Hepatocyte (in vitro differentiated cells): ENCODE results near the gene MINDY2.

Experiments
- EZH2 ChIP-seq: fragments of 200-600 bp; sonication (generic); IDR thresholded peaks from 2 replicates; pipeline ENCODE4 v1.6.1; 2016; ENCODE audit warnings: antibody characterized with exemption, mild to moderate bottlenecking, borderline replicate concordance
- EZH2phosphoT487 ChIP-seq: fragments of 200-600 bp; sonication (generic); IDR thresholded peaks from one replicate; pipeline ENCODE4 v1.6.1; 2018; ENCODE audit warnings: antibody characterized with exemption, mild to moderate bottlenecking, low read depth, moderate library complexity; ENCODE audit not compliant: unreplicated experiment, severe bottlenecking
- TF ChIP-seq, protein P1 (sequence below): fragments of 200-600 bp; sonication (generic); IDR thresholded peaks from 2 replicates; pipeline ENCODE4 v1.5.1; 2016; ENCODE audit warnings: antibody characterized with exemption, mild to moderate bottlenecking; ENCODE audit not compliant: poor library complexity

DNA sequence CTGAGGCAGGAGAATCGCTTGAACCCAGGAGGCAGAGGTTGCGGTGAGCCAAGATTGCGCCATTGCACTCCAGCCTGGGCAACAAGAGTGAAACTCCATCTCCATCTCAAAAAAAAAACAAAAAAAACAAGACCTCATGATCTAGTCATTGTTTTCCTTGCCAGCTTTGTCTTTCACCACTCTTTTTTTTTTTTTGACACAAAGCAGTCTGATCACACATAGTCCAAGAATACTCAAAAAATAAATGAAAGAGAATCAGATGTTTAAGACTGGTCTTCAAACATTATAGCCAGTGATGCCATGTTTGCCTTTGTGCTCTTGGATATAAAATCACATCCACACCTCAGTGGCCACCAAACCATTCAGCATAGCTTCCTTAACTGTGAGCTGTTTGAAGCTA lies 15.8 kb upstream of the MINDY2 start:
- TF ChIP-seq, protein P1, sequence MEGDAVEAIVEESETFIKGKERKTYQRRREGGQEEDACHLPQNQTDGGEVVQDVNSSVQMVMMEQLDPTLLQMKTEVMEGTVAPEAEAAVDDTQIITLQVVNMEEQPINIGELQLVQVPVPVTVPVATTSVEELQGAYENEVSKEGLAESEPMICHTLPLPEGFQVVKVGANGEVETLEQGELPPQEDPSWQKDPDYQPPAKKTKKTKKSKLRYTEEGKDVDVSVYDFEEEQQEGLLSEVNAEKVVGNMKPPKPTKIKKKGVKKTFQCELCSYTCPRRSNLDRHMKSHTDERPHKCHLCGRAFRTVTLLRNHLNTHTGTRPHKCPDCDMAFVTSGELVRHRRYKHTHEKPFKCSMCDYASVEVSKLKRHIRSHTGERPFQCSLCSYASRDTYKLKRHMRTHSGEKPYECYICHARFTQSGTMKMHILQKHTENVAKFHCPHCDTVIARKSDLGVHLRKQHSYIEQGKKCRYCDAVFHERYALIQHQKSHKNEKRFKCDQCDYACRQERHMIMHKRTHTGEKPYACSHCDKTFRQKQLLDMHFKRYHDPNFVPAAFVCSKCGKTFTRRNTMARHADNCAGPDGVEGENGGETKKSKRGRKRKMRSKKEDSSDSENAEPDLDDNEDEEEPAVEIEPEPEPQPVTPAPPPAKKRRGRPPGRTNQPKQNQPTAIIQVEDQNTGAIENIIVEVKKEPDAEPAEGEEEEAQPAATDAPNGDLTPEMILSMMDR: no peak
- TF ChIP-seq EZH2phosphoT487 (no peak), EZH2 (no peak)
